GM12878 (cell line): ENCODE measurements around the gene RFT1. TPM values are rescaled to one million over a fixed set of nuclear protein-coding genes. Genes with fewer than 3 reads are reported as not detected.

Source experiments
- ATAC-seq: fragments of 200-7000 bp; cut with Tn5 transposase; 3 replicates; pipeline ENCODE4 v1.9.1; 2020; ENCODE audit warnings: mild to moderate bottlenecking, moderate library complexity
- BruUV-seq: library from RNA; stranded (reverse); fragments of 400-500 nt; replicated peaks from 2 replicates; lab custom pipeline; 2021; lab: Mats Ljungman, UMichigan
- CTCF ChIA-PET: fragments of 300-600 bp; sonication (Branson Sonifier 250); formaldehyde crosslinking; extraction: SDS; loops from one replicate; lab custom pipeline; 2021; ENCODE audit warnings: inconsistent platforms; lab: Yijun Ruan, JAX
- POLR2A ChIA-PET: fragments of 350-600 bp; formaldehyde crosslinking; extraction: SDS; loops from one replicate; lab custom pipeline; 2021; ENCODE audit warnings: inconsistent platforms; lab: Charles Lee
- RAD21 ChIA-PET: fragments of 300-600 bp; sonication (Branson Sonifier 250); formaldehyde crosslinking; loops from one replicate; lab custom pipeline; 2023; ENCODE audit warnings: antibody characterized with exemption; ENCODE audit not compliant: unreplicated experiment; lab: Charles Lee
- SMC1A ChIA-PET: fragments of 300-600 bp; sonication (Branson Sonifier 250); formaldehyde crosslinking; loops from one replicate; lab custom pipeline; 2023; ENCODE audit not compliant: unreplicated experiment, uncharacterized antibody; lab: Charles Lee
- DNase-seq: peaks from one replicate; pipeline ENCODE4 v3.0.0-alpha.2; 2011; ENCODE audit warnings: low read depth, low spot score
- FAIRE-seq: peaks from 3 replicates; lab custom pipeline; 2011; peaks lifted over from hg19 to GRCh38; lab: Jason Lieb, UNC
- H2AFZ ChIP-seq: 2 replicates; pipeline ENCODE4 v1.6.0; 2011; ENCODE audit warnings: low read depth, low read length, control low read depth; ENCODE audit not compliant: control insufficient read depth
- H3K27ac ChIP-seq: 2 replicates; pipeline ENCODE4 v1.5.1; 2011; ENCODE audit warnings: control low read depth; ENCODE audit not compliant: control insufficient read depth, insufficient read depth
- H3K27me3 ChIP-seq, 2 experiments: replicated peaks in 1 of 2; 2 replicates each; pipeline versions ENCODE4 v1.6.0 to v1.6.1; 2011; ENCODE audit warnings: low read length in 1 of 2; ENCODE audit not compliant: control insufficient read depth in 2 of 2, insufficient read depth in 2 of 2
- H3K36me3 ChIP-seq, 2 experiments: 2 replicates each; pipeline ENCODE4 v1.5.1; 2011; ENCODE audit warnings: low read length in 1 of 2; ENCODE audit not compliant: control insufficient read depth in 2 of 2, insufficient read depth in 2 of 2
- H3K4me1 ChIP-seq: 2 replicates; pipeline ENCODE4 v1.6.1; 2011; ENCODE audit warnings: mild to moderate bottlenecking, low read length, moderate library complexity, mixed read lengths; ENCODE audit not compliant: control insufficient read depth, insufficient read depth
- H3K4me2 ChIP-seq: 2 replicates; pipeline ENCODE4 v1.6.0; 2011; ENCODE audit warnings: control low read depth; ENCODE audit not compliant: control insufficient read depth, insufficient read depth
- H3K4me3 ChIP-seq: fragments of 200-600 bp; sonication (generic); 2 replicates; pipeline ENCODE4 v1.5.1; 2016
- H3K79me2 ChIP-seq: 2 replicates; pipeline ENCODE4 v1.6.0; 2011; ENCODE audit warnings: low read length; ENCODE audit not compliant: control insufficient read depth, insufficient read depth
- H3K9ac ChIP-seq: 2 replicates; pipeline ENCODE4 v1.8.0; 2011; ENCODE audit warnings: low read length, control low read depth, mixed read lengths; ENCODE audit not compliant: control insufficient read depth, insufficient read depth
- H3K9me3 ChIP-seq: replicated peaks from 3 replicates; pipeline ENCODE4 v1.5.1; 2011; ENCODE audit warnings: mild to moderate bottlenecking, low read length; ENCODE audit not compliant: control insufficient read depth, insufficient read depth
- H4K20me1 ChIP-seq: 2 replicates; pipeline ENCODE4 v1.6.0; 2011; ENCODE audit not compliant: control insufficient read depth, insufficient read depth
- ATF7 ChIP-seq: fragments of 450-650 bp; IDR thresholded peaks from 2 replicates; pipeline ENCODE4 v1.6.1; 2016; ENCODE audit warnings: low read depth, mild to moderate bottlenecking
- CBX3 ChIP-seq: fragments of 200-600 bp; sonication (generic); IDR thresholded peaks from 2 replicates; pipeline ENCODE4 v1.6.1; 2016; ENCODE audit warnings: low read depth, borderline replicate concordance
- FOS ChIP-seq: IDR thresholded peaks from 3 replicates; pipeline ENCODE4 v1.6.1; 2011; ENCODE audit warnings: borderline replicate concordance; ENCODE audit not compliant: insufficient read length; ENCODE audit errors: extremely low read depth
- JUNB ChIP-seq: IDR thresholded peaks from 2 replicates; pipeline ENCODE4 v1.6.1; 2016; ENCODE audit warnings: antibody characterized with exemption, mild to moderate bottlenecking
- KAT2A ChIP-seq: conservative IDR thresholded peaks from 2 replicates; pipeline ENCODE4 v1.6.1; 2011; ENCODE audit warnings: low read depth, low read length; ENCODE audit not compliant: control insufficient read depth
- KDM1A ChIP-seq: fragments of 200-600 bp; sonication (generic); IDR thresholded peaks from 2 replicates; pipeline ENCODE4 v1.6.1; 2016; ENCODE audit warnings: borderline replicate concordance
- POLR2AphosphoS2 ChIP-seq: IDR thresholded peaks from 2 replicates; pipeline ENCODE4 v1.6.1; 2011; ENCODE audit warnings: low read depth, mild to moderate bottlenecking, low read length, improper control_type of control experiment, moderate library complexity
- SRF ChIP-seq, 2 experiments: IDR thresholded peaks; 2 replicates each; pipeline ENCODE4 v1.6.1; 2011; ENCODE audit warnings: low read depth in 2 of 2, low read length in 2 of 2, mild to moderate bottlenecking in 1 of 2, moderate library complexity in 1 of 2
- ZSCAN29 ChIP-seq: fragments of 450-650 bp; IDR thresholded peaks from 2 replicates; pipeline ENCODE4 v1.6.1; 2017; ENCODE audit warnings: mild to moderate bottlenecking, moderate library complexity
- WGBS: methylation state at CpG from one replicate; pipeline ENCODE4 v1.1.6; 2016; ENCODE audit warnings: low lambda C conversion rate; ENCODE audit not compliant: insufficient replicate concordance, insufficient coverage; ENCODE audit errors: missing lambda C conversion rate; 5-methylcytosine and 5-hydroxymethylcytosine counted together
- in situ Hi-C: fragments of 300-500 bp; cut with MboI; formaldehyde crosslinking; loops from 9 replicates; pipeline ENCODE4 v1.14.3; 2018; ENCODE audit warnings: mixed read lengths
- intact Hi-C: fragments of 100-400 bp; cut with micrococcal nuclease; formaldehyde crosslinking; loops from one replicate; pipeline ENCODE4 v1.14.2; 2022; ENCODE audit not compliant: unreplicated experiment
- polyA plus RNA-seq, 11 experiments: library from polyadenylated mRNA; depleted of rRNA in 4 of 11; unstranded in 6 of 11; stranded (reverse) in 5 of 11; fragments of >200 nt; fragmentation: Nextera tagmentation in 4 of 11; fragmentation: Illumina TruSeq in 1 of 11; extraction: Ambion mirVana in 4 of 11; extraction: Trizol in 1 of 11; gene quantifications; 1 replicate in 1 of 11; 2 replicates in 10 of 11; pipeline versions ENCODE4 v1.2.1 to v1.2.3, GENCODE V29; 2011 to 2016; ENCODE audit warnings: inconsistent platforms in 2 of 11, missing spikeins in 2 of 11, low read depth in 1 of 11
- total RNA-seq, 4 experiments: library from RNA; depleted of rRNA in 3 of 4; stranded (reverse); fragments of >200 nt in 3 of 4; fragmentation: Illumina TruSeq in 1 of 4; extraction: Trizol in 1 of 4; gene quantifications; 2 replicates each; pipeline versions ENCODE4 v1.2.1 to v1.2.3, GENCODE V29; 2013 to 2021
- TF ChIP-seq, protein P1 (sequence below): fragments of 450-650 bp; IDR thresholded peaks from 2 replicates; pipeline ENCODE4 v1.6.1; 2016; ENCODE audit warnings: mild to moderate bottlenecking
- TF ChIP-seq, protein P2 (sequence below): IDR thresholded peaks from 2 replicates; pipeline ENCODE4 v1.6.1; 2011; ENCODE audit warnings: low read depth, mild to moderate bottlenecking, low read length, moderate library complexity, borderline replicate concordance; ENCODE audit errors: extremely low read depth
- TF ChIP-seq, protein P3 (sequence below): IDR thresholded peaks from 2 replicates; pipeline ENCODE4 v1.6.1; 2012; ENCODE audit warnings: low read depth, low read length, improper control_type of control experiment
- TF ChIP-seq, protein P4 (sequence below): IDR thresholded peaks from 2 replicates; pipeline ENCODE4 v1.6.1; 2011; ENCODE audit warnings: borderline replicate concordance, low read depth, mild to moderate bottlenecking, moderate library complexity, mixed read lengths, low read length; ENCODE audit not compliant: insufficient read depth; ENCODE audit errors: extremely low read length

RFT1 gene
- total and polyA plus RNA-seq, 10 of the 15 experiments (the other 5 are each of a cell fraction or from before 2014, with no cell fraction given) = 16.6 to 75.1 (median 34.5) TPM

DNA sequence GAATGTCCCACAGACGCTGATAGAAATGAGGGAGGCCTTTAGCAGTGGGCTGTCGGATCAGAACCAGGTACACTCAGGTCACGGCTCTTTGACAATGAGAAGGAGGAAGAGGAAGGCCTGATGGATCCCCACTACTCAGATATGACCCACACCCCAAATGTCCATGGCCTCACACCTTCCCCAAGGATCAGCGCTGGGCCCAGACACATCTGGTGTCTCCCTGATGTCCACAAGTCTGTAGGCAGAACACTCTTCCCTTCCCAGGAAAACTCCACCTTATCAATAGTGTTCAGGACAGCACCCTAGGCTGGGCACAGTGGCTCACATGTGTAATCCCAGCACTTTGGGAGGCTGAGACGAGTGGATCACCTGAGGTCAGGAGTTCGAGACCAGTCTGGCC is 51.1 kb downstream of the RFT1 start:
- no peaks in the 10 kb centered on the region for H3K9me3 ChIP-seq
- POLR2A ChIA-PET = interaction anchor here (1.0 kb wide), 1 partner anchor 16 kb away, joined by 3 read pairs; no protein-coding TSS in a partner anchor
- in situ Hi-C loops (loop anchor here (5.0 to 10.0 kb wide), 2 partner anchors 234 to 332 kb away; no protein-coding TSS in a partner anchor), intact Hi-C loops (no loop called here)
- H3K27me3 ChIP-seq = no peaks in the 10 kb centered on the region
- TF ChIP-seq, protein P1, sequence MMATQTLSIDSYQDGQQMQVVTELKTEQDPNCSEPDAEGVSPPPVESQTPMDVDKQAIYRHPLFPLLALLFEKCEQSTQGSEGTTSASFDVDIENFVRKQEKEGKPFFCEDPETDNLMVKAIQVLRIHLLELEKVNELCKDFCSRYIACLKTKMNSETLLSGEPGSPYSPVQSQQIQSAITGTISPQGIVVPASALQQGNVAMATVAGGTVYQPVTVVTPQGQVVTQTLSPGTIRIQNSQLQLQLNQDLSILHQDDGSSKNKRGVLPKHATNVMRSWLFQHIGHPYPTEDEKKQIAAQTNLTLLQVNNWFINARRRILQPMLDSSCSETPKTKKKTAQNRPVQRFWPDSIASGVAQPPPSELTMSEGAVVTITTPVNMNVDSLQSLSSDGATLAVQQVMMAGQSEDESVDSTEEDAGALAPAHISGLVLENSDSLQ = no peak
- TF ChIP-seq ATF7 (no peak), CBX3 (no peak), ZSCAN29 (no peak)
- CTCF ChIA-PET = interaction anchor here (0.6 to 1.1 kb wide), 2 partner anchors 117 to 267 kb away, joined by 3 read pairs; no protein-coding TSS in a partner anchor
- no peak overlapping the region for H3K4me3 ChIP-seq
- no peaks in the 10 kb centered on the region for H3K36me3 ChIP-seq
- no peaks in the 10 kb centered on the region for H3K79me2 ChIP-seq
- RAD21 ChIA-PET = no interaction called here
- 93% methylated on average over 6 of the region's 6 CpGs for WGBS
- BruUV-seq = no TSS peak
- no peak overlapping the region for H3K4me2 ChIP-seq
- no peak overlapping the region for H3K27ac ChIP-seq
- SMC1A ChIA-PET = interaction anchor here (0.8 kb wide), 1 partner anchor 8 kb away, joined by 3 read pairs; no protein-coding TSS in a partner anchor
- ATAC-seq (no peak), DNase-seq (no peak), FAIRE-seq (no peak)
- no peak overlapping the region for H2AFZ ChIP-seq
- H3K4me1 ChIP-seq = no peaks in the 10 kb centered on the region
- H3K9ac ChIP-seq = no peak overlapping the region
- H4K20me1 ChIP-seq = no peaks in the 10 kb centered on the region

DNA sequence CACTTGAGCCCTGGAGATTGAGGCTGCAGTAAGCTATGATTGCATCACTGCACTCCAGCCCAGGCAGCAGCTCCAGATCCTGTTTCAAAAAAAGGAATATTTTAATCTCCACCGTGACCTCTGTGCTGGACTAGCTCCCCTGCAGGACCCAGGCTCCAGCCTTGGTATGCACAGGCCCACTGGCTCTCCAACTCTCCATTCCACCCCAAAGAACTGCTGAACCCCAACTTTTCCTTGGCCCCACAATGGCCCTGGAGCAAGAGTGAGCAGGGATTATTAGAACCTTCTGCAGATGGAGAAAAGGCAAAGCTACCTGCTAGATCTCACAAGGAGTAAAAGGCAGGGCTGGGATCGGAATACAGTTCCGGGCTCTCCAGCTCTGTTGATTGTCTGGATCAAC is 51.6 kb downstream of the RFT1 start:
- Histone ChIP-seq H3K4me3 (no peak overlapping the region), H3K9me3 (no peaks in the 10 kb centered on the region), H3K4me1 (peaks cover 2% of the 10 kb centered on the region; the same call in 1 of the 2 replicates), H3K4me2 (no peak overlapping the region), H3K36me3 (no peaks in the 10 kb centered on the region), H3K27ac (no peak overlapping the region), H2AFZ (no peak overlapping the region), H3K79me2 (no peaks in the 10 kb centered on the region)
- intact Hi-C loops = no loop called here
- no peak for ATAC-seq
- SMC1A ChIA-PET = no interaction called here
- CTCF ChIA-PET = interaction anchor here (0.6 kb wide), 1 partner anchor 267 kb away, joined by 3 read pairs; no protein-coding TSS in a partner anchor
- TF ChIP-seq, protein P2, sequence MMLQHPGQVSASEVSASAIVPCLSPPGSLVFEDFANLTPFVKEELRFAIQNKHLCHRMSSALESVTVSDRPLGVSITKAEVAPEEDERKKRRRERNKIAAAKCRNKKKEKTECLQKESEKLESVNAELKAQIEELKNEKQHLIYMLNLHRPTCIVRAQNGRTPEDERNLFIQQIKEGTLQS = no peak
- TF ChIP-seq POLR2AphosphoS2 = no peak
- TF ChIP-seq JUNB = no peak
- no peak for TF ChIP-seq FOS
- no peak for TF ChIP-seq CBX3
- TF ChIP-seq SRF (IDR thresholded peaks at IDR 0.05; ENCODE audit: low read depth in 2 of 2, low read length in 2 of 2) = no peak
- TF ChIP-seq KAT2A = no peak
- TF ChIP-seq, protein P3, sequence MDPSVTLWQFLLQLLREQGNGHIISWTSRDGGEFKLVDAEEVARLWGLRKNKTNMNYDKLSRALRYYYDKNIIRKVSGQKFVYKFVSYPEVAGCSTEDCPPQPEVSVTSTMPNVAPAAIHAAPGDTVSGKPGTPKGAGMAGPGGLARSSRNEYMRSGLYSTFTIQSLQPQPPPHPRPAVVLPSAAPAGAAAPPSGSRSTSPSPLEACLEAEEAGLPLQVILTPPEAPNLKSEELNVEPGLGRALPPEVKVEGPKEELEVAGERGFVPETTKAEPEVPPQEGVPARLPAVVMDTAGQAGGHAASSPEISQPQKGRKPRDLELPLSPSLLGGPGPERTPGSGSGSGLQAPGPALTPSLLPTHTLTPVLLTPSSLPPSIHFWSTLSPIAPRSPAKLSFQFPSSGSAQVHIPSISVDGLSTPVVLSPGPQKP = no peak
- no peak for TF ChIP-seq KDM1A
- TF ChIP-seq, protein P4, sequence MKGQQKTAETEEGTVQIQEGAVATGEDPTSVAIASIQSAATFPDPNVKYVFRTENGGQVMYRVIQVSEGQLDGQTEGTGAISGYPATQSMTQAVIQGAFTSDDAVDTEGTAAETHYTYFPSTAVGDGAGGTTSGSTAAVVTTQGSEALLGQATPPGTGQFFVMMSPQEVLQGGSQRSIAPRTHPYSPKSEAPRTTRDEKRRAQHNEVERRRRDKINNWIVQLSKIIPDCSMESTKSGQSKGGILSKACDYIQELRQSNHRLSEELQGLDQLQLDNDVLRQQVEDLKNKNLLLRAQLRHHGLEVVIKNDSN = no peak
- TF ChIP-seq, all 136 proteins: peak for 0
- Histone ChIP-seq H3K27me3 (no peaks in the 10 kb centered on the region), H4K20me1 (no peaks in the 10 kb centered on the region), H3K9ac (no peak overlapping the region)
- ChIA-PET RAD21 (no interaction called here), POLR2A (no interaction called here)
- DNase-seq (no peak), FAIRE-seq (no peak)
- in situ Hi-C loops = loop anchor here (5.0 to 10.0 kb wide), 2 partner anchors 234 to 331 kb away; no protein-coding TSS in a partner anchor
- 90% methylated on average over 3 of the region's 3 CpGs for WGBS
- no TSS peak for BruUV-seq
